Stimulated activated memory B cell treated with anti-CD40 and anti-IgM and Interleukin-4, amounts not matched to agents 10 μg/mL and 1 μg/mL and 100 μg/mL, for 72 hours (primary cell): ENCODE data around the gene PADI3.

Experiments used
- ATAC-seq: fragments of 150-1000 bp; cut with Tn5 transposase; 2 replicates; pipeline ENCODE4 v1.10.0; 2021
- H3K27ac Mint-ChIP-seq: one replicate; pipeline ENCODE4 v1.8.0; 2022; ENCODE audit warnings: mild to moderate bottlenecking, mixed read lengths
- H3K27me3 Mint-ChIP-seq: one replicate; pipeline ENCODE4 v1.8.0; 2022; ENCODE audit warnings: mixed read lengths
- H3K36me3 Mint-ChIP-seq: one replicate; pipeline ENCODE4 v1.8.0; 2022; ENCODE audit warnings: mixed read lengths
- H3K4me1 Mint-ChIP-seq: one replicate; pipeline ENCODE4 v1.8.0; 2022; ENCODE audit warnings: mixed read lengths
- H3K4me3 Mint-ChIP-seq: one replicate; pipeline ENCODE4 v1.8.0; 2022; ENCODE audit warnings: mild to moderate bottlenecking, moderate library complexity, mixed read lengths
- H3K9me3 Mint-ChIP-seq: one replicate; pipeline ENCODE4 v1.8.0; 2022; ENCODE audit warnings: mixed read lengths

The PADI3 gene

DNA sequence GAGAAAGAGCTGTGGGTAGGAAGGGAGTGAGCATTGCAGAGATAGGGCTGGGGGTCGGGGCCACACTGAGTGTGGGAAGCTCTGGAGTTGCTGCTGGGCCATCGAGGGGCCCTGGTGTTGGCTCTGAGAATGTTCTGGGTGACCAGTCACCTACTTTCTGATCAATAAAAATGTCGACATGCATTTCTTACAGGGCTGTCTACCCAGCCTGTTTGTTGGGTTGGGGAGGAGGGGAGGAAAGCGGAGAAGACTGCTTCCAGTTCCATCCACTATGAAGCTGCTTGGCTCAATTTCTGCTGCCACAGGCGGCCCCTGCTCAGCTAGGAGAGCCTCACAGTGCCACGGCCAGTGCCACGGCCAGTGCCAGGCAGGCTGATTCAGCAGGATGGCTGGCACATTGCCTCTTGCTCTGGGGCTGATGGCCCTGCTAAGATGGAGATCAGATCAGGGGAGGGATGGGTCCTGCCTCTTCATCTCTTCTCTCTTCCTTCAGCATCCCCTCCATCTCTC is 3.0 kb upstream of the PADI3 start:
- H3K36me3 Mint-ChIP-seq = no peaks in the 10 kb centered on the region
- peaks cover 43% of the 10 kb centered on the region for H3K27me3 Mint-ChIP-seq
- no peak for ATAC-seq
- H3K4me3 Mint-ChIP-seq = no peak overlapping the region
- no peak overlapping the region for H3K27ac Mint-ChIP-seq
- no peaks in the 10 kb centered on the region for H3K9me3 Mint-ChIP-seq
- H3K4me1 Mint-ChIP-seq = no peaks in the 10 kb centered on the region

DNA sequence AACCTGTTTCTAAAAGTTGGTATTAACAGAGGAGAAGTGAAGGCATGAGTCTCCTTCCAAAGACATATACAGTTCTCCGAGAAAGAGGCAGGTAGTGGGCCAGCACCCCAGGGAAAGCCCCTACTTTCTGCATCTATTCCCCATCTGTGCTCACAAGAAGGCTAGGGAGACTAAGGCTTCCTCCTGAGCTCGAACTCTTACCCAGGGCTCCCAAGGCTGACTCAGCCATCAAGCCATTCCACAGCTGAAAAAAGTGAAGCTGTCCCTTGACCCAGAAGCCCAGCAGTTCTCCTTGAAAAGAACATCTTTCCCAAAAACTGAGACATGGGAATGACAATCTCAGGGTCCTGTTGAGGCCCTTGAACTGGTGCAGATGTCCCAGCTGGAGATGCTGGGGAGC is 1.9 kb upstream of the PADI3 start:
- Mint-ChIP-seq H3K27me3 (peaks cover 47% of the 10 kb centered on the region), H3K27ac (no peak overlapping the region), H3K36me3 (no peaks in the 10 kb centered on the region), H3K4me3 (no peak overlapping the region), H3K9me3 (no peaks in the 10 kb centered on the region), H3K4me1 (no peaks in the 10 kb centered on the region)
- ATAC-seq = no peak

DNA sequence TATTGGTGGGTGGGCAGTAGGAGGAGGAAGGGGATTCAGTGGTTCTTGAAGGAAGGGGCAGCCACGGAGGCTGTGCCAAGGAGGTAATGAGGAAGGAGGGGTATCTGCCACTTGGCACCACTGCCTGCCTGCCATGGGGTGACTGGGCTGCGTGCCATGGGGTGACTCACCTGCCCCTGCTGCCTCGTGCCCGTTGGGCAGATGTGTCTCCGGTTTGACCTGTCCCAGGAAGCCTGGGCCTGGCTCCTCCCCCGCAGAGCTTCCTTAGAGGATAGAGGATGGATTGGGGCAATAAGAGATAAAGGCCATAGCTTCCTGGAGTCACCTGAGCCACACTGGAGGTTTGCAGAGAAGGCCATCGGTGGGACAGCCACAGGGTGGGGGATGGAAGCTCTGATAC is 1.7 kb downstream of the PADI3 start:
- no peaks in the 10 kb centered on the region for H3K4me1 Mint-ChIP-seq
- no peak overlapping the region for H3K27ac Mint-ChIP-seq
- H3K36me3 Mint-ChIP-seq = no peaks in the 10 kb centered on the region
- ATAC-seq = no peak
- H3K4me3 Mint-ChIP-seq = no peak overlapping the region
- peaks cover 45% of the 10 kb centered on the region for H3K27me3 Mint-ChIP-seq
- H3K9me3 Mint-ChIP-seq = no peaks in the 10 kb centered on the region

DNA sequence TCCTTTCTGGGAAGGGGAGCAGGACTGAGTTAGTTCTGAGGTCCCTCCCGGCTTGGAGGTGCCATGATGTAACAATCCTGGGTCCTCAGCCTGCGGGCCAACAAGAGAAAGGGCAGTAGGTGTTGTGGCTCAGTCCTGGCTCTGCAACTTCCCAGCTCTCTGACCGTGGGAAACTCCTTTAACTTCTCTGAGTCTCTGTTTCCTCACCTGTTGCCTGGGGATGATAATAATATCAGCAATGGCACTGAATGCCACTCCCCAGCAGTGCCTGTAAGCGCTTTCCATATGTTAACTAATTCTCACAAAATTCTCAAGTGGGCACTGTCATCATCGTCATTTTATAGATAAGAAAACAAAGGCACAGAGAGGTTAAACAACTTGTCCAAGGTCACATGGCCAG is 2.3 kb downstream of the PADI3 start:
- Mint-ChIP-seq H3K4me1 (no peaks in the 10 kb centered on the region), H3K27ac (no peak overlapping the region), H3K36me3 (no peaks in the 10 kb centered on the region), H3K9me3 (no peaks in the 10 kb centered on the region), H3K27me3 (peaks cover 46% of the 10 kb centered on the region), H3K4me3 (no peak overlapping the region)
- no peak for ATAC-seq

DNA sequence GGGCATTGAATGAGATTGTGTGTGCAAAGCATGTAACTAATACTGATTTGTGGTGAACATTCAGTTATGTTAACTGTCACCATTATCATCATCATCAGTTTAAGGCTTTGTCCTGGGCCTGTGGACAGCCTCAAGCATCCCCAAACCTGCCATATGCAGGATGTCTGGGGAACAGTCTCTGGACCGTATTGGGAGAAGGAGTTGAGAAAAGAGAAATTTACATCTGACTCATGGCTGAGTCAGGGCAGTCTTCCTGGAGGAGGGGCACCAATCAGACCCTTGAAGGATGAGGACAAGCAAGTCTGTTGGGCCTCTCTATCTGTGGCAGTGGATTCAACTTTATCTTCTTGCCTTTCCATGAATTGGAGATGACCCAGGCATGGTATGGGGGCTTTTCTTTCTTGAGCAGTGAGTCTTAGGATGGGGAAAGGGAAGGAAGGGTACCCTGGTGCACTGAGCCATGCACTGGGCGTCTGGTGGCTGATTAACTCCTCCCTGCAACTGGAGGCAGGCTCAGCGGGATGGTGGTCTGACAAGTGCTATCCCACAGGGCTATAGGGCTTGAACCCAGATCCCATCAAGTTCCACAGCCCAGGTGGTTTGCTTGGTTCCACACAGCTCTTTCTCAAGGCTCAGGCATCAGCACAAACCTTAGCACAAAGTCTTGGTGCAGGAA is 2.9 kb downstream of the PADI3 start:
- ATAC-seq = no peak
- H3K9me3 Mint-ChIP-seq = no peaks in the 10 kb centered on the region
- H3K4me3 Mint-ChIP-seq = no peak overlapping the region
- H3K27ac Mint-ChIP-seq = no peak overlapping the region
- no peaks in the 10 kb centered on the region for H3K4me1 Mint-ChIP-seq
- no peaks in the 10 kb centered on the region for H3K36me3 Mint-ChIP-seq
- peaks cover 48% of the 10 kb centered on the region for H3K27me3 Mint-ChIP-seq

DNA sequence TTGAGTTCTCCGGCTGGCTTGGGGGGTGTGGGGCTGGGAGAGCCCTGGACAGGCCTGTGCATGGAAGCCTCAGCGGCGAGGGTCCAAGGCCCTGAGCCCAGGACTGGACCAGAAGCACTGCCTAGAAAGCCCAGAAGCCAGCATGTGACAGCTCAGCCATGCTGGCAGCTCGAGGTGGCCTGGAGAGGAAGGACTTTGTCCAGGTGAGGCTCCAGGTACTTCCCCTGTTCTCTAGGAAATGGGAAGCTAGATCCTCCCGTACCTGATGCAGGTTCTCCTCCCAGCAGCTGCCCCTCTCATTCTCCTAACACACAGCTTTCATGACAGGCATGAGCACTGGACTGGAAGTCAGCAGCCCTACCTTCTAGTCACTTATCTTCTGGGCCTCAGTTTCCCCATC is 6.4 kb downstream of the PADI3 start:
- peaks cover 54% of the 10 kb centered on the region for H3K27me3 Mint-ChIP-seq
- H3K4me3 Mint-ChIP-seq = no peak overlapping the region
- ATAC-seq = no peak
- H3K9me3 Mint-ChIP-seq = no peaks in the 10 kb centered on the region
- H3K36me3 Mint-ChIP-seq = no peaks in the 10 kb centered on the region
- H3K4me1 Mint-ChIP-seq = no peaks in the 10 kb centered on the region
- H3K27ac Mint-ChIP-seq = no peak overlapping the region

DNA sequence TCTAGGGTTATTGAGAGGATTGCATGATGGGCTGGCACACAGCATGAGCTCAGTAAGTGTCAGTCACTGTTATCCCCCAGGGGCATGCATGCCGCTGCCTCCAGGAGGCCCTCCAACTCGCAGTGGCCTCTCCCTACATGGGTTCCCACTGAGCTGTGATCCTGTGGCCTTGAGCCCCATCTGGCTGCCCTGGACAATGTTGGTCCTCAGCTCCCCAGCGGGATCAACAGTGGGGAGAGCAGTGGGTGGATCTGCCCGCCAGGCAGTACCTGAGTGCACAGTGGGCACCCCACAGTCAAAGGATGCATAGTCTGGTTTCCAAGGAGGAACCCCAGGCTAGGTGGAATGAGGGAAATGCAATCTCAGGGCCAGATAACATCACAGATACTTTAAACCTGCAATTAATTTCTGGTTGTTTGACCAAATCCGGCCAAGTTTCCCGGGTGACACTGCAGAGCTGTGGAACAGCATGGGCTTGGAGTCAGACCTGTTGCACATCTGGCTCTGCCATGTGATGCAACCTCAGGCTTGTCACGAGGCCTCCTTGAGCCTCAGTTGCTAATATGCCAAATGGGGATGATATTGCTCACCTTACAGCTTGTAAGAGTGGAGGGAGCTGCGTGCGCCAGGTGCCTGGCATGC is 9.3 kb downstream of the PADI3 start:
- no peak for ATAC-seq
- H3K36me3 Mint-ChIP-seq = no peaks in the 10 kb centered on the region
- no peak overlapping the region for H3K4me3 Mint-ChIP-seq
- H3K27ac Mint-ChIP-seq = no peak overlapping the region
- H3K9me3 Mint-ChIP-seq = peaks cover 4% of the 10 kb centered on the region
- peaks cover 43% of the 10 kb centered on the region for H3K27me3 Mint-ChIP-seq
- no peaks in the 10 kb centered on the region for H3K4me1 Mint-ChIP-seq

DNA sequence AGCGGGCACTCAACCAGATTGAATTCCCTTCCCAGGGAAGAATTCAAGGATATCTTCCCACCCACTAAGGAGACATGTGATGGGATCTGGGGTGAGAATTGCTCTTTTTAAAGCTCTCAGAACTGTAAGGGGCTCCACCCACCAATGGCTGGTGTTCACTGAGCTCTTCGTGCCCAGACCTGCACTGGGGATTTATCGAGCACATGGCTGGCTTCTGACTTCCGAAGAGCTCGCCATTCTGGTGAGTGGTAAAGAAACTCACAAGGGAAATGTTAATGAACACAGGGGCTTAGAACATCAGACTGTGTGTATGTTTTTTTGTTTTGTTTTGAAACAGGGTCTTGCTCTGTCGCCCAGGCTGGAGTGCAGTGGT is 9.8 kb downstream of the PADI3 start:
- Mint-ChIP-seq H3K4me3 (no peak overlapping the region), H3K27me3 (peaks cover 43% of the 10 kb centered on the region), H3K27ac (no peak overlapping the region), H3K9me3 (peaks cover 4% of the 10 kb centered on the region), H3K36me3 (no peaks in the 10 kb centered on the region), H3K4me1 (no peaks in the 10 kb centered on the region)
- ATAC-seq = no peak

DNA sequence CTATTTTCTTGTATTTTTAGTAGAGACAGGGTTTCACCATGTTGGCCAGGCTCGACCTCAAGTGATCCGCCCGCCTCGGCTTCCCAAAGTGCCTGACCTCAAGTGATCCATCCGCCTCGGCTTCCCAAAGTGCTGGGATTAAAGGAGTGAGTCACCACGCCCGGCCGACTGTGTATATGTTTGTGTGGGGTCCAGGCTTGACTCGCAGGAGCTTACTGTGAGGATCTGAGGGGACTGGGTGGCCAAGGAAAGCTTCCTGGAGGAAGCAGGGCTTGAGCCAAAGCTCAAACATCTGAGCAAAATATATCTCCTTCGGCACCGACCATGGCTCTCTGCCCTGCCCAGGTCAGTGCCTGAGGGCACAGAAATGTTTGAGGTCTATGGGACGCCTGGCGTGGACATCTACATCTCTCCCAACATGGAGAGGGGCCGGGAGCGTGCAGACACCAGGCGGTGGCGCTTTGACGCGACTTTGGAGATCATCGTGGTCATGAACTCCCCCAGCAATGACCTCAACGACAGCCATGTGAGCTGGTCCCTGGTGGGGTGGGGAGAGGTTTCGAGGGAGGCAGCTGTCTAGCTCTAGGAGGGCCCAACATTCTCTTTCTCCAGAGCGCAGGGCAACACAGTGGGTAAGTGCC is 10.5 kb downstream of the PADI3 start:
- no peak for ATAC-seq

DNA sequence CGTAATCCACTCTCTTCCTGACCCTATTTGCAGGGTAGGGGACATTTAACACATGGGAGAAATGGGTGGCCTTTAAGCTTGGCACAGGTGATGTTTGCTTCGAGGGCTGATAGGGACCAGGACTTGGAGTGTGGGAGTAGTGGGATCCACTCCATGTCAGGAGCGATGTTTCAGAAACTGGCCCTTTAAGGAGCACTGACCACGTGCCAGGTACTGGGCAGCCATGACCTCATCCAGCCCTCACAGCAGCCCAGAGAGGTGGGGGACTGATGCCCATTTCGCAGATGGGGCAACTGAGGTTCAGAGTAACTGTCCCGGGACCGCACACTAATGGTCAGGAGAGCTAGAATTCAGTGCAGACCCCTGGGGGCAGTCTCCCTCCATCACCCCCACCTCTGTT is 11.4 kb downstream of the PADI3 start:
- peaks cover 4% of the 10 kb centered on the region for H3K9me3 Mint-ChIP-seq
- no peaks in the 10 kb centered on the region for H3K4me1 Mint-ChIP-seq
- ATAC-seq = no peak
- peaks cover 43% of the 10 kb centered on the region for H3K27me3 Mint-ChIP-seq
- H3K4me3 Mint-ChIP-seq = no peak overlapping the region
- no peaks in the 10 kb centered on the region for H3K36me3 Mint-ChIP-seq
- no peak overlapping the region for H3K27ac Mint-ChIP-seq

More for the DNA sequence above, 10.5 kb downstream of the PADI3 start:
- Mint-ChIP-seq H3K9me3 (peaks cover 4% of the 10 kb centered on the region), H3K4me3 (no peak overlapping the region), H3K36me3 (no peaks in the 10 kb centered on the region), H3K27me3 (peaks cover 43% of the 10 kb centered on the region), H3K4me1 (no peaks in the 10 kb centered on the region), H3K27ac (no peak overlapping the region)

DNA sequence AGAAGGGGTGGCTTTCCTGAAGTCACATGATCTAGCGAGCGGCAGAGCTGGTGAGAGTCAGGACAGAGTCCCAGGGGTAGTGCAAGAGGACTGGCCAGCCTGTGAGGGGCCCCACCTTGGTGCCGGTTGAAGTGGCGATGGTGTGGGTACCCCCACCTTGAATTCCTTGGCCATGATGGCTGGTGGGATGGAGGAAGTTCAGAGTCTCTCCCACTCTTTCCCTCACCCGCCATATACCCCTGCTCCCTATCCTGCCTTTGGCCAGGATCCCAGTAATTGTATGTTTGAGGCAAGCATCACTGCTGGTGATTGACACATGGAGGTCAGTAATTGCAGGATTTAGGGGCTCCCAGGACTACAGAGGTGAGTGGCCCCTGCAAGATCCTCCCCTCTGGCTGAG is 11.8 kb downstream of the PADI3 start:
- Mint-ChIP-seq H3K4me1 (no peaks in the 10 kb centered on the region), H3K27ac (no peak overlapping the region), H3K9me3 (peaks cover 4% of the 10 kb centered on the region), H3K27me3 (peaks cover 39% of the 10 kb centered on the region), H3K4me3 (no peak overlapping the region), H3K36me3 (no peaks in the 10 kb centered on the region)
- no peak for ATAC-seq

DNA sequence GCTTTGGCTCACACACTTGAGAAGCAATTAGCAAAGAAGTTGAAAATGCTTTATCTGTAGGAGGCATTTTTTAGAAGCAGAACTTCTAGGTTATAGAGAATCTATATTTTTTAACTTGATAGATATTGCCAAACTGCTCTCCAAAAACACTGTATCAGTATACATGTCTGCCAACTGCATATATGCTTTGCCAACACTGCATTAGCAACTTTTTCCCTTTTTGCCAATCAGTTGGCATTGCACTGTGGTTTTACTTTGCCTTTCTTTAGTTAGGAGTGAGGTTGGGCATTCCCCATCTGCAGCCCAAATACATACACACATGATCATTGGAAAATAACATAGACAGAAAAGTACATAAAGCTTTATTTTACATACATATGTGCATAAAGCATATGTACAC is 15.0 kb downstream of the PADI3 start:
- H3K27ac Mint-ChIP-seq = no peak overlapping the region
- no peak for ATAC-seq
- H3K9me3 Mint-ChIP-seq = peaks cover 4% of the 10 kb centered on the region
- H3K27me3 Mint-ChIP-seq = peaks cover 19% of the 10 kb centered on the region
- no peak overlapping the region for H3K4me3 Mint-ChIP-seq
- H3K4me1 Mint-ChIP-seq = no peaks in the 10 kb centered on the region
- no peaks in the 10 kb centered on the region for H3K36me3 Mint-ChIP-seq

DNA sequence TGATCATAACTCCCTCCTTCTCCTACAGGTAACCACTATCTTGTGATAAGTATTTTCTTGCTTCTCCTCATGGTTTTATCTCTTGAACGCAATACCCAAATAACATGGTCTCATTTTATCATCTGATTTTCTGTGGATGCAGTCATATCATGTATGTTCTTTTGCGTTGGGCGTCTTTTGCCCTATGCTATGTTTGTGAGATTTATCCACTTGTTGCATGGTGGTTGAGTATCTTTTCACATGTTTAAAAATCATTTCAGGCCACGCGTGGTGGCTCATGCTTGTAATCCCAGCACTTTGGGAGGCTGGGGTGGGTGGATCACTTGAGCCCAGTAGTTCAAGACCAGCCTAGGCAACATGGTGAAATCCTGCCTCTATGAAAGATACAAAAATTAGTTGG is 15.6 kb downstream of the PADI3 start:
- ATAC-seq = no peak
- no peak overlapping the region for H3K4me3 Mint-ChIP-seq
- peaks cover 4% of the 10 kb centered on the region for H3K9me3 Mint-ChIP-seq
- peaks cover 14% of the 10 kb centered on the region for H3K27me3 Mint-ChIP-seq
- H3K27ac Mint-ChIP-seq = no peak overlapping the region
- no peaks in the 10 kb centered on the region for H3K4me1 Mint-ChIP-seq
- H3K36me3 Mint-ChIP-seq = no peaks in the 10 kb centered on the region

DNA sequence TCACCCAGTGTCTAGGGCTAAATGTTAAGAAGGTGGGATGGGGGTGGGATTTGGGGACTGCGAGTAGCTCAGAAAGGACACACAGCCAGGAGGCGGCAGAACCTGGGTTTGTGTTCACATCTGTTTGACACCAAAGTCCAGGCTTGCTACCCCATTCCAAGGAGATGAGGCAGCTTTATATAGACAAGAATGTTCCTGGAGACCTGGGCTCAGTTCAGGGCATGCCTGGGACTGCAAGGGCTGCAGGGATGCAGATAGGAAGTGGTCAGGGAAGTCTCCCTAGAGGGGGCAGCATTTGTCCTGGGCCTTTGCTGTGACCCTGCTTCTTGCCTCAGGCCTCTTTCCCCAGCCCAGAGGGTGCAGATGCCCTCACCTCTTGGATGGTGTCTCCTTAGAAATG is 16.3 kb downstream of the PADI3 start:
- Mint-ChIP-seq H3K4me1 (no peaks in the 10 kb centered on the region), H3K27me3 (peaks cover 8% of the 10 kb centered on the region), H3K9me3 (peaks cover 4% of the 10 kb centered on the region), H3K4me3 (no peak overlapping the region), H3K27ac (no peak overlapping the region), H3K36me3 (no peaks in the 10 kb centered on the region)
- no peak for ATAC-seq

DNA sequence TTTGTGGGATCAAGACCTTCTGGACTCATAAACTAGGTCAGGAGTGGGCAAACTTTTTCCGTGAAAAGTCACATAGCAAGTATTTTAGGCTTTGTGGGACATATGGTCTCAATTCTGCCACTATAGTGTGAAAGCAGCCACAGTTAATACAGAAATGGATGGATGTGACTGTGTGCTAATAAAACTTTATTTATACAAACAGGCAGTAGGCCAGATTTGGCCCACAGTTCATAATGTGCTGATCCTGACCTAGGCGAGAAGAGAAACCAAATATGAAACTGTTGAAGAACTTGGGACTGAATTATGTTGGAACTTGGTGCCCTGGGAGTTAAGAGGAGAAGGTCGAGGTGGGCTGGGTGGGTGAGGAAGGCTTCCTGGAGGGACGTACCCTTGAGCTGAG is 17.1 kb downstream of the PADI3 start:
- no peak overlapping the region for H3K4me3 Mint-ChIP-seq
- H3K36me3 Mint-ChIP-seq = no peaks in the 10 kb centered on the region
- peaks cover 4% of the 10 kb centered on the region for H3K9me3 Mint-ChIP-seq
- peaks cover under 1% of the 10 kb centered on the region for H3K27me3 Mint-ChIP-seq
- ATAC-seq = no peak
- no peak overlapping the region for H3K27ac Mint-ChIP-seq
- H3K4me1 Mint-ChIP-seq = no peaks in the 10 kb centered on the region
